Endothelial cell (in vitro differentiated cells): ENCODE data around the gene SHOX. TPM values are rescaled to one million over a fixed set of nuclear protein-coding genes. Genes with fewer than 3 reads are reported as not detected.

ENCODE experiments used
- DNase-seq: peaks from one replicate; pipeline ENCODE4 v3.0.0; 2021; ENCODE audit warnings: low spot score
- H3K27ac Mint-ChIP-seq: one replicate; pipeline ENCODE4 v1.8.0; 2021; ENCODE audit warnings: mixed read lengths, inconsistent platforms; ENCODE audit not compliant: unreplicated experiment
- H3K27me3 Mint-ChIP-seq: one replicate; pipeline ENCODE4 v1.8.0; 2021; ENCODE audit warnings: mild to moderate bottlenecking, moderate library complexity, mixed read lengths, inconsistent platforms; ENCODE audit not compliant: unreplicated experiment
- H3K36me3 Mint-ChIP-seq: one replicate; pipeline ENCODE4 v1.8.0; 2021; ENCODE audit warnings: mild to moderate bottlenecking, low read depth, mixed read lengths, inconsistent platforms; ENCODE audit not compliant: unreplicated experiment
- H3K4me1 Mint-ChIP-seq: one replicate; pipeline ENCODE4 v1.8.0; 2021; ENCODE audit warnings: mild to moderate bottlenecking, mixed read lengths, inconsistent platforms; ENCODE audit not compliant: unreplicated experiment
- H3K4me3 Mint-ChIP-seq: one replicate; pipeline ENCODE4 v1.8.0; 2021; ENCODE audit warnings: mild to moderate bottlenecking, mixed read lengths, inconsistent platforms; ENCODE audit not compliant: unreplicated experiment
- H3K9me3 Mint-ChIP-seq: one replicate; pipeline ENCODE4 v1.8.0; 2021; ENCODE audit warnings: mixed read lengths, inconsistent platforms; ENCODE audit not compliant: unreplicated experiment
- total RNA-seq: library from RNA; stranded (reverse); fragmentation: NEBNext Ultra II Directional; extraction: Animal tissue kit (Norgen Biotek cat#: 25700); gene quantifications from one replicate; pipeline ENCODE4 v1.2.1, GENCODE V29; 2021; ENCODE audit not compliant: unreplicated experiment
- TF ChIP-seq, protein P1 (sequence below): fragments of 200-600 bp; sonication (generic); IDR thresholded peaks from one replicate; pipeline ENCODE4 v1.5.0; 2021; ENCODE audit warnings: antibody characterized with exemption; ENCODE audit not compliant: unreplicated experiment

SHOX gene
- total RNA-seq, 1 donor from 2014 or later: not detected

DNA sequence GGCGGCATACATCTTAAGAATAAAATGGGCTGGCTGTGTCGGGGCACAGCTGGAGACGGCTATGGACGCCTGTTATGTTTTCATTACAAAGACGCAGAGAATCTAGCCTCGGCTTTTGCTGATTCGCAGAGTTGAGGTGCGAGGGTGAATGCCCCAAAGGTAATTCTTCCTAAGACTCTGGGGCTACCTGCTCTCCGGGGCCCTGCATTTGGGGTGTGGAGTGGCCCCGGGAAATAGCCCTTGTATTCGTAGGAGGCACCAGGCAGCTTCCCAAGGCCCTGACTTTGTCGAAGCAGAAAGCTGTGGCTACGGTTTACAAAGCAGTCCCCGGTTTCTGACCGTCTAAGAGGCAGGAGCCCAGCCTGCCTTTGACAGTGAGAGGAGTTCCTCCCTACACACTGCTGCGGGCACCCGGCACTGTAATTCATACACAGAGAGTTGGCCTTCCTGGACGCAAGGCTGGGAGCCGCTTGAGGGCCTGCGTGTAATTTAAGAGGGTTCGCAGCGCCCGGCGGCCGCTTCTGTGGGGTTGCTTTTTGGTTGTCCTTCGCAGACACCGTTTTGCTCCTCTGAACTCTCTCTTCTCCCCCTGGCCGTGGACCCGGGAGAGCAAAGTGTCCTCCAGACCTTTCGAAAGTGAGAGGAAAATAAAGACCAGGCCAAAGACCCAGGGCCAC is 1.9 kb downstream of the SHOX start:
- H3K4me3 Mint-ChIP-seq: no peak overlapping the region
- peaks cover 11% of the 10 kb centered on the region for H3K27me3 Mint-ChIP-seq
- H3K9me3 Mint-ChIP-seq: peaks cover 29% of the 10 kb centered on the region
- H3K27ac Mint-ChIP-seq: no peak overlapping the region
- no peaks in the 10 kb centered on the region for H3K4me1 Mint-ChIP-seq
- TF ChIP-seq, protein P1, sequence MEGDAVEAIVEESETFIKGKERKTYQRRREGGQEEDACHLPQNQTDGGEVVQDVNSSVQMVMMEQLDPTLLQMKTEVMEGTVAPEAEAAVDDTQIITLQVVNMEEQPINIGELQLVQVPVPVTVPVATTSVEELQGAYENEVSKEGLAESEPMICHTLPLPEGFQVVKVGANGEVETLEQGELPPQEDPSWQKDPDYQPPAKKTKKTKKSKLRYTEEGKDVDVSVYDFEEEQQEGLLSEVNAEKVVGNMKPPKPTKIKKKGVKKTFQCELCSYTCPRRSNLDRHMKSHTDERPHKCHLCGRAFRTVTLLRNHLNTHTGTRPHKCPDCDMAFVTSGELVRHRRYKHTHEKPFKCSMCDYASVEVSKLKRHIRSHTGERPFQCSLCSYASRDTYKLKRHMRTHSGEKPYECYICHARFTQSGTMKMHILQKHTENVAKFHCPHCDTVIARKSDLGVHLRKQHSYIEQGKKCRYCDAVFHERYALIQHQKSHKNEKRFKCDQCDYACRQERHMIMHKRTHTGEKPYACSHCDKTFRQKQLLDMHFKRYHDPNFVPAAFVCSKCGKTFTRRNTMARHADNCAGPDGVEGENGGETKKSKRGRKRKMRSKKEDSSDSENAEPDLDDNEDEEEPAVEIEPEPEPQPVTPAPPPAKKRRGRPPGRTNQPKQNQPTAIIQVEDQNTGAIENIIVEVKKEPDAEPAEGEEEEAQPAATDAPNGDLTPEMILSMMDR: no peak
- H3K36me3 Mint-ChIP-seq: peaks cover 14% of the 10 kb centered on the region
- DNase-seq: no peak

DNA sequence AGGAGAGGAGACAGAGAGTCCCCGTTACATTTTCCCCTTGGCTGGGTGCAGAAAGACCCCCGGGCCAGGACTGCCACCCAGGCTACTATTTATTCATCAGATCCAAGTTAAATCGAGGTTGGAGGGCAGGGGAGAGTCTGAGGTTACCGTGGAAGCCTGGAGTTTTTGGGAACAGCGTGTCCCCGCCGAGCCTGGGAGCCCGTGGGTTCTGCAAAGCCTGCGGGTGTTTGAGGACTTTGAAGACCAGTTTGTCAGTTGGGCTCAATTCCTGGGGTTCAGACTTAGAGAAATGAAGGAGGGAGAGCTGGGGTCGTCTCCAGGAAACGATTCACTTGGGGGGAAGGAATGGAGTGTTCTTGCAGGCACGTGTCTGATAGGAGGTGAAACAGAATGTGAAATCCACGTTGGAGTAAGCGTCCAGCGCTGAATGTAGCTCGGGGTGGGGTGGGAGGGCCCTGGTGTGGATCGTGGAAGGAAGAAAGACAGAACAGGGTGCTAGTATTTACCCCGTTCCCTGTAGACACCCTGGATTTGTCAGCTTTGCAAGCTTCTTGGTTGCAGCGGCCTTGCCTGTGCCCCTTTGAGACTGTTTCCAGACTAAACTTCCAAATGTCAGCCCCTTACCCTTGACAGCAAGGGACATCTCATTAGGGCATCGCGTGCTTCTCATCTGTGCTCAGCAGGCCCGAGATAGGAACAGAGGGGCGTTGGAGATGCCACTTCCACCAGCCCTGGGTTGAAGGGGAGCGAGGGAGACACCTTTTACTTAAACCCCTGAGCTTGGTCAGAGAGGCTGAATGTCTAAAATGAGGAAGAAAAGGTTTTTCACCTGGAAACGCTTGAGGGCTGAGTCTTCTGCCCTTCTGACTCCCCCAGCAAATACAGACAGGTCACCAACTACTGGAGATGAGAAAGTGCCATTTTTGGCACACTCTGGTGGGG is 2.7 kb downstream of the SHOX start:
- TF ChIP-seq, protein P1: no peak
- DNase-seq: no peak
- H3K27me3 Mint-ChIP-seq: peaks cover 11% of the 10 kb centered on the region
- H3K4me3 Mint-ChIP-seq: no peak overlapping the region
- H3K9me3 Mint-ChIP-seq: peaks cover 32% of the 10 kb centered on the region
- peaks cover 16% of the 10 kb centered on the region for H3K36me3 Mint-ChIP-seq
- H3K27ac Mint-ChIP-seq: no peak overlapping the region
- no peaks in the 10 kb centered on the region for H3K4me1 Mint-ChIP-seq

DNA sequence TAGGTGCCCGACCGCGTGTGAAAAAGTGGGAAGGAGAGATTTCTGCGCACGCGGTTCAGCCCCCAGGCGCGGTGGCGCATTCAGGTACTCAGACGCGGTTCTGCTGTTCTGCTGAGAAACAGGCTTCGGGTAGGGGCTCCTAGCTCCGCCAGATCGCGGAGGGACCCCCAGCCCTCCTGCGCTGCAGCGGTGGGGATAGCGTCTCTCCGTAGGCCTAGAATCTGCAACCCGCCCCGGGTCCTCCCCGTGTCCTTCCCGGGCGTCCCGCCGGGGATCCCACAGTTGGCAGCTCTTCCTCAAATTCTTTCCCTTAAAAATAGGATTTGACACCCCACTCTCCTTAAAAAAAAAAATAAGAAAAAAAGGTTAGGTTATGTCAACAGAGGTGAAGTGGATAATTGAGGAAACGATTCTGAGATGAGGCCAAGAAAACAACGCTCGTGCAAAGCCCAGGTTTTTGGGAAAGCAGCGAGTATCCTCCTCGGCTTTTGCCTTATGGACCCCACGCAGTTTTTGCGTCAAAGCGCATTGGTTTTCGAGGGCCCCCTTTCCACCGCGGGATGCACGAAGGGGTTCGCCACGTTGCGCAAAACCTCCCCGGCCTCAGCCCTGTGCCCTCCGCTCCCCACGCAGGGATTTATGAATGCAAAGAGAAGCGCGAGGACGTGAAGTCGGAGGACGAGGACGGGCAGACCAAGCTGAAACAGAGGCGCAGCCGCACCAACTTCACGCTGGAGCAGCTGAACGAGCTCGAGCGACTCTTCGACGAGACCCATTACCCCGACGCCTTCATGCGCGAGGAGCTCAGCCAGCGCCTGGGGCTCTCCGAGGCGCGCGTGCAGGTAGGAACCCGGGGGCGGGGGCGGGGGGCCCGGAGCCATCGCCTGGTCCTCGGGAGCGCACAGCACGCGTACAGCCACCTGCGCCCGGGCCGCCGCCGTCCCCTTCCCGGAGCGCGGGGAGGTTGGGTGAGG is 3.7 kb downstream of the SHOX start:
- Mint-ChIP-seq H3K36me3 (peaks cover 15% of the 10 kb centered on the region), H3K4me3 (no peak overlapping the region), H3K4me1 (no peaks in the 10 kb centered on the region), H3K27ac (no peak overlapping the region), H3K27me3 (peaks cover 10% of the 10 kb centered on the region), H3K9me3 (peaks cover 30% of the 10 kb centered on the region)
- no peak for DNase-seq
- TF ChIP-seq, protein P1: no peak

DNA sequence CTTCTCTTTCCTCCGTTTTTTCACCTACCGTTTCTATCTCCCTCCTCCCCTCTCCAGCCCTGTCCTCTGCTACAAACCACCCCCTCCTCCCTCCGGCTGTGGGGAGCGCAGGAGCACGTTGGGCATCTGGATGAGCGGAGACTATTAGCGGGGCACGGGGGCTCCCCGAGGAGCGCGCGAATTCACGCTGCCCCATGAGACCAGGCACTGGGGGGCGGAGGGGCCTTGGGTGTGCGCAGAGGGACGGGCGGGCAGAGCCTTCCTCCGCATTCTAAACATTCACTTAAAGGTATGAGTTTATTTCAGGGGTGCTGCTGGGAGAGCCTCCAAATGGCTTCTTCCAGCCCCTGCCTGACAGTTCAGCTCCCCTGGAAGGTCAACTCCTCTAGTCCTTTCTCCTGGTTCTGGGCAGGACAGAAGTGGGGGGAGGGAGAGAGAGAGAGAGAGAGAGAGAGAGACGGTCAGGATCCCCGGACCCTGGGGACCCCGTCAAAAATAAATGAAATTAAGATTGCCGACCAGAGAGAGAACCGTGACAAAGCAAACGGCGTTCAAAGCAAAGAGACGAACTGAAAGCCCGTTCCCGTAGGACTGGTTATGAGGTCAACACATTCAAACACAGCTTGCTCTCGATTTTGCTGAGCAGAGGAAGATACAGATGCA is 5.0 kb downstream of the SHOX start:
- TF ChIP-seq, protein P1: no peak
- H3K4me3 Mint-ChIP-seq: no peak overlapping the region
- peaks cover 13% of the 10 kb centered on the region for H3K27me3 Mint-ChIP-seq
- no peaks in the 10 kb centered on the region for H3K4me1 Mint-ChIP-seq
- H3K9me3 Mint-ChIP-seq: peaks cover 29% of the 10 kb centered on the region
- no peak for DNase-seq
- no peak overlapping the region for H3K27ac Mint-ChIP-seq
- peaks cover 17% of the 10 kb centered on the region for H3K36me3 Mint-ChIP-seq
